Body of pancreas (tissue), 4 donors: ENCODE results near the gene ZFP57.

Source experiments
- CTCF ChIP-seq, 7 experiments: fragments of 450-650 bp in 4 of 7; fragments of 200-600 bp in 3 of 7; sonication (generic) in 3 of 7; IDR thresholded peaks; one replicate each; pipeline ENCODE4 v1.5.1; 2016 to 2019; ENCODE audit warnings: antibody characterized with exemption in 7 of 7
- POLR2A ChIP-seq, 3 donors: fragments of 450-650 bp; IDR thresholded peaks; one replicate each; pipeline ENCODE4 v1.6.1; 2016; ENCODE audit warnings: antibody characterized with exemption in 3 of 3, mild to moderate bottlenecking in 2 of 3

DNA sequence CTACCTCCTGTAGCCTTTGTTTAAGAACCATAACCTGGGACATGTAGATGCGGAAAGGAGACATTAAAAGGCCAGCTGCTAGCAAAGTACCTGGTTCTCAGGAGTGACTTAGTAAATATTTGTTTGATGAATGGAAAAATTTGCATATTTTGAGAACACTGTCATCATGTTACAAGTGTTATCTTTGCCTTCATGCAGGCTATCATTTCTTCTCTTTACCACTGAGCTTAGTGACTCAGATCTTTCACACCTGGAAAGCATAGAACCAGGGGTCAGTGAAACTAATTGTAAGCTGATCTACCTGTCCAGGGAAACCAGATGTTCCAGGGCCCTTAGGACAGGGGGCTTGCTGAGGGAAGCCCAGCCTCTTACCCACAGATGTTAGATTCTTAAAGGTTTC, 5.4 kb downstream of the ZFP57 start:
- TF ChIP-seq CTCF (IDR thresholded peaks at IDR 0.05), result no peak
- no peak for TF ChIP-seq POLR2A (IDR thresholded peaks at IDR 0.05)
